Neural cell (in vitro differentiated cells): ENCODE results near the gene ALK. TPM values are rescaled to one million over a fixed set of nuclear protein-coding genes. Genes with fewer than 3 reads are reported as not detected.

ENCODE experiments used
- H2AFZ ChIP-seq: fragments of 200-600, 300-800 bp; sonication (generic), shearing (Covaris generic); 2 replicates; pipeline ENCODE4 v1.6.0; 2014; ENCODE audit warnings: low read depth, mild to moderate bottlenecking, antibody characterized with exemption, low read length, moderate library complexity
- H3F3A ChIP-seq: fragments of 200-600 bp; shearing (Covaris generic); 2 replicates; pipeline ENCODE4 v1.6.1; 2016; ENCODE audit warnings: mild to moderate bottlenecking, moderate library complexity, mixed read lengths, antibody characterized with exemption, low read length; ENCODE audit not compliant: insufficient read depth, poor library complexity, severe bottlenecking
- H3K27ac ChIP-seq: fragments of 200-600, 300-800 bp; sonication (generic), shearing (Covaris generic); 2 replicates; pipeline ENCODE4 v1.5.1; 2014; ENCODE audit warnings: mild to moderate bottlenecking, low read length, moderate library complexity
- H3K27me3 ChIP-seq: fragments of 300-800, 200-600 bp; sonication (generic), shearing (Covaris generic); 2 replicates; pipeline ENCODE4 v1.6.0; 2014; ENCODE audit warnings: mild to moderate bottlenecking, low read depth, low read length, moderate library complexity; ENCODE audit not compliant: insufficient read depth
- H3K36me3 ChIP-seq: fragments of 300-800, 200-600 bp; sonication (generic), shearing (Covaris generic); 2 replicates; pipeline ENCODE4 v1.5.1; 2014; ENCODE audit warnings: mild to moderate bottlenecking, antibody characterized with exemption, low read length, moderate library complexity; ENCODE audit not compliant: insufficient read depth
- H3K4me2 ChIP-seq: fragments of 300-800, 200-600 bp; sonication (generic), shearing (Covaris generic); 2 replicates; pipeline ENCODE4 v1.6.0; 2014; ENCODE audit warnings: mild to moderate bottlenecking, low read length
- H3K4me3 ChIP-seq: fragments of 300-800, 200-600 bp; sonication (generic), shearing (Covaris generic); 2 replicates; pipeline ENCODE4 v1.5.1; 2014; ENCODE audit warnings: mild to moderate bottlenecking, low read length, moderate library complexity
- H3K79me2 ChIP-seq: fragments of 200-600 bp; shearing (Covaris generic); replicated peaks from 2 replicates; pipeline ENCODE4 v1.6.0; 2014; ENCODE audit warnings: mild to moderate bottlenecking, low read length, moderate library complexity; ENCODE audit not compliant: insufficient read depth
- H3K9ac ChIP-seq: fragments of 300-800, 200-600 bp; sonication (generic), shearing (Covaris generic); 2 replicates; pipeline ENCODE4 v1.6.1; 2016; ENCODE audit warnings: mild to moderate bottlenecking, low read length, mixed read lengths
- H3K9me2 ChIP-seq: fragments of 200-600 bp; shearing (Covaris generic); 2 replicates; pipeline ENCODE4 v1.6.1; 2016; ENCODE audit warnings: mild to moderate bottlenecking, low read length, mixed read lengths; ENCODE audit not compliant: insufficient read depth
- H3K9me3 ChIP-seq: fragments of 200-600, 300-800 bp; sonication (generic), shearing (Covaris generic); 2 replicates; pipeline ENCODE4 v1.6.1; 2016; ENCODE audit warnings: mild to moderate bottlenecking, mixed run types, low read length, moderate library complexity, mixed read lengths
- H4K20me1 ChIP-seq: fragments of 200-600 bp; shearing (Covaris generic); 2 replicates; pipeline ENCODE4 v1.6.1; 2016; ENCODE audit warnings: mild to moderate bottlenecking, mixed run types; ENCODE audit not compliant: insufficient read depth
- CTCF ChIP-seq: fragments of 450-650 bp; IDR thresholded peaks from 2 replicates; pipeline ENCODE4 v1.5.1; 2014; ENCODE audit warnings: antibody characterized with exemption, mild to moderate bottlenecking, moderate library complexity; ENCODE audit not compliant: poor library complexity, severe bottlenecking
- EP300 ChIP-seq: fragments of 450-650 bp; conservative IDR thresholded peaks from 2 replicates; pipeline ENCODE4 v1.6.1; 2014; ENCODE audit warnings: antibody characterized with exemption, mild to moderate bottlenecking, moderate library complexity; ENCODE audit not compliant: poor library complexity, severe bottlenecking
- EZH2 ChIP-seq: fragments of 200-600, 300-800 bp; shearing (Covaris generic), sonication (generic); IDR thresholded peaks from 2 replicates; pipeline ENCODE4 v1.6.1; 2014; ENCODE audit warnings: antibody characterized with exemption, low read length, borderline replicate concordance, mild to moderate bottlenecking; ENCODE audit not compliant: insufficient read depth, poor library complexity, severe bottlenecking
- MXI1 ChIP-seq: fragments of 450-650 bp; conservative IDR thresholded peaks from 2 replicates; pipeline ENCODE4 v1.6.1; 2014; ENCODE audit warnings: antibody characterized with exemption, mild to moderate bottlenecking; ENCODE audit not compliant: poor library complexity, severe bottlenecking
- POLR2AphosphoS5 ChIP-seq: IDR thresholded peaks from 2 replicates; pipeline ENCODE4 v1.6.1; 2012
- RAD21 ChIP-seq: fragments of 450-650 bp; conservative IDR thresholded peaks from 2 replicates; pipeline ENCODE4 v1.6.1; 2014; ENCODE audit warnings: antibody characterized with exemption, mild to moderate bottlenecking, moderate library complexity
- REST ChIP-seq: IDR thresholded peaks from 2 replicates; pipeline ENCODE4 v1.6.1; 2012; ENCODE audit warnings: borderline replicate concordance
- SMC3 ChIP-seq: fragments of 450-650 bp; conservative IDR thresholded peaks from 2 replicates; pipeline ENCODE4 v1.6.1; 2014; ENCODE audit warnings: antibody characterized with exemption, mild to moderate bottlenecking, moderate library complexity; ENCODE audit not compliant: poor library complexity
- TAF1 ChIP-seq: IDR thresholded peaks from 2 replicates; pipeline ENCODE4 v1.6.1; 2012; ENCODE audit warnings: low read depth
- polyA plus RNA-seq: library from polyadenylated mRNA; depleted of rRNA; stranded (reverse); fragments of >200 nt; gene quantifications from 2 replicates; pipeline ENCODE4 v1.2.3, GENCODE V29; 2014

The ALK gene
- polyA plus RNA-seq, 1 donor from 2014 or later: 7.1 TPM

GRCh38 chr2:29782087-29782486 lies 139.3 kb downstream of the ALK start:
- no peaks in the 10 kb centered on the region for H3K79me2 ChIP-seq
- no peaks in the 10 kb centered on the region for H3K9me2 ChIP-seq
- H3K4me2 ChIP-seq: no peak overlapping the region
- H2AFZ ChIP-seq: no peak overlapping the region
- TF ChIP-seq MXI1 (no peak), SMC3 (no peak), TAF1 (no peak), CTCF (no peak), POLR2AphosphoS5 (no peak), EP300 (no peak), RAD21 (no peak), EZH2 (no peak), REST (no peak)
- H3K4me3 ChIP-seq: no peak overlapping the region
- H3K9ac ChIP-seq: no peak overlapping the region
- H3K27me3 ChIP-seq: no peaks in the 10 kb centered on the region
- H3K36me3 ChIP-seq: no peaks in the 10 kb centered on the region
- no peak overlapping the region for H3K27ac ChIP-seq
- H4K20me1 ChIP-seq: no peaks in the 10 kb centered on the region
- no peaks in the 10 kb centered on the region for H3F3A ChIP-seq
- no peaks in the 10 kb centered on the region for H3K9me3 ChIP-seq

DNA sequence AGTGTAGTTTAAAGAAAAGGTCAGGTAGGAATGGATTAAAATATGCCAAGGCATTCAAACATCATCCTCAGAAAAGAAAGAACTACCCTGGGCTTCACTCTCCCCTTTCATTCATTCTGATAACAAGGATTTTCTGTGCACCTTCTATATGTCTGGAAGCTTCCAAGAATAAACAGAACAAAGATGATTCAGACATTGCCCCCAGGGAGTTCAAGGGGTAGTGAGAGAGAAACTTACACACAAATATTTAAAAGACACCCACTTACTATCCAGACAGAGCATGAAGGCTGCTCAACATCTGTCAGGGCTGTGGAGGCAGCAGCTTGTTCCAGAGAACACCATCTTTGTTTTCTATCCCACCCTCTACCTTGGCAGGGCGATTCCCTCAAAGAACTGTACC lies 140.5 kb downstream of the ALK start:
- H3K4me3 ChIP-seq: no peak overlapping the region
- TF ChIP-seq CTCF: no peak
- TF ChIP-seq EP300: no peak
- TF ChIP-seq TAF1: no peak
- TF ChIP-seq SMC3: no peak
- TF ChIP-seq EZH2: no peak
- no peak for TF ChIP-seq POLR2AphosphoS5
- TF ChIP-seq REST: no peak
- no peak for TF ChIP-seq MXI1
- TF ChIP-seq RAD21: no peak
- H3K9ac ChIP-seq: no peak overlapping the region
- H4K20me1 ChIP-seq: no peaks in the 10 kb centered on the region
- no peaks in the 10 kb centered on the region for H3K79me2 ChIP-seq
- no peaks in the 10 kb centered on the region for H3F3A ChIP-seq
- no peak overlapping the region for H2AFZ ChIP-seq
- H3K36me3 ChIP-seq: no peaks in the 10 kb centered on the region
- H3K27me3 ChIP-seq: no peaks in the 10 kb centered on the region
- H3K9me2 ChIP-seq: no peaks in the 10 kb centered on the region
- no peaks in the 10 kb centered on the region for H3K9me3 ChIP-seq
- no peak overlapping the region for H3K4me2 ChIP-seq
- H3K27ac ChIP-seq: no peak overlapping the region
